ENCODE measurements around the gene SPATA21. TPM values are rescaled to one million over a fixed set of nuclear protein-coding genes. Genes with fewer than 3 reads are reported as not detected.

The SPATA21 gene
- total RNA-seq, 1 experiment from 2014 or later: not detected

- peak; percentile 84 for DNase-seq (ENCODE audit: extremely low read depth, low read depth)
Observed at GRCh38 chr1:16351994-16352841, 85.0 kb downstream of the SPATA21 start, which contains the start of gene FBXO42. Gene FBXO42 (minus strand): TSS chr1:16352480. CDS start chr1:16315418, 37,062 bp downstream.

GRCh38 chr1:16351456-16351993 lies 85.7 kb downstream of the SPATA21 start:
- DNase-seq (ENCODE audit: extremely low read depth, low read depth): no peak

- DNase-seq (ENCODE audit: extremely low read depth, low read depth): peak; percentile 76
Observed at GRCh38 chr1:16349847-16350406, 87.3 kb downstream of the SPATA21 start.

Other genes starting within 250 kb of the SPATA21 start
- gene ARHGEF19, start 224.8 kb downstream of the SPATA21 start, total RNA-seq (2014; rRNA removed; shearing (Covaris generic)): 6.1 and 6.3 TPM in 2 replicates
- 3.9 and 4.0 TPM in 2 replicates for gene CPLANE2, start 200.2 kb downstream of the SPATA21 start, total RNA-seq (2014; rRNA removed; shearing (Covaris generic))
- gene FBXO42, start 84.9 kb downstream of the SPATA21 start, total RNA-seq (2014; rRNA removed; shearing (Covaris generic)): 13.3 and 19.9 TPM in 2 replicates
- 49.0 and 51.4 TPM in 2 replicates for gene SZRD1, start 70.2 kb downstream of the SPATA21 start, total RNA-seq (2014; rRNA removed; shearing (Covaris generic))
- gene NECAP2, start 3.3 kb upstream of the SPATA21 start, total RNA-seq (2014; rRNA removed; shearing (Covaris generic)): 24.4 and 30.8 TPM in 2 replicates
- under 0.01 TPM in 2 replicates for gene RNU1-1, start 76.9 kb upstream of the SPATA21 start, total RNA-seq (2014; rRNA removed; shearing (Covaris generic))
- 8.7 and 12.9 TPM in 2 replicates for gene NBPF1, start 176.1 kb upstream of the SPATA21 start, total RNA-seq (2014; rRNA removed; shearing (Covaris generic))
- under 0.01 TPM in 2 replicates for gene RNU1-3, start 229.5 kb upstream of the SPATA21 start, total RNA-seq (2014; rRNA removed; shearing (Covaris generic))